HCT116 (cell line): Measurements from ENCODE around the gene RFTN1. TPM values are rescaled to one million over a fixed set of nuclear protein-coding genes. Genes with fewer than 3 reads are reported as not detected.

Source experiments
- ATAC-seq: fragments of 200-7000 bp; cut with Tn5 transposase; 2 replicates; pipeline ENCODE4 v1.9.1; 2020; ENCODE audit warnings: mild to moderate bottlenecking, moderate library complexity
- BruUV-seq: library from RNA; stranded (reverse); fragments of 400-500 nt; replicated peaks from 2 replicates; lab custom pipeline; 2021; lab: Mats Ljungman, UMichigan
- CTCF ChIA-PET: fragments of 300-600 bp; sonication (Branson Sonifier 250); formaldehyde crosslinking; loops from one replicate; lab custom pipeline; 2021; ENCODE audit warnings: antibody characterized with exemption; lab: Charles Lee
- POLR2A ChIA-PET: fragments of 300-600, 350-600 bp; sonication (Branson Sonifier 250); formaldehyde crosslinking; loops from one replicate; lab custom pipeline; 2021; ENCODE audit warnings: antibody characterized with exemption; lab: Charles Lee
- RAD21 ChIA-PET, 2 experiments: fragments of 300-600 bp; sonication (Branson Sonifier 250); formaldehyde crosslinking; loops; one replicate each; lab custom pipeline; 2023; ENCODE audit warnings: low total read pairs in 2 of 2; ENCODE audit not compliant: uncharacterized antibody in 2 of 2, unreplicated experiment in 2 of 2, low non-redundant PET in 1 of 2; lab: Charles Lee
- DNase-seq: peaks from one replicate; pipeline ENCODE4 v3.0.0-alpha.2; 2010; ENCODE audit warnings: low read depth, low spot score
- H2AFZ ChIP-seq: fragments of 200-600 bp; shearing (Covaris generic), sonication (generic); 2 replicates; pipeline ENCODE4 v1.6.1; 2017; ENCODE audit warnings: low read depth, mixed run types, mixed read lengths, antibody characterized with exemption, low read length; ENCODE audit not compliant: poor library complexity, severe bottlenecking
- H3K27ac ChIP-seq: 2 replicates; pipeline ENCODE4 v1.5.1; 2012; ENCODE audit warnings: low read depth, low read length
- H3K27me3 ChIP-seq: fragments of 200-600 bp; sonication (generic); 2 replicates; pipeline ENCODE4 v1.6.1; 2016; ENCODE audit warnings: mixed run types, low read length, mixed read lengths; ENCODE audit not compliant: insufficient read depth
- H3K36me3 ChIP-seq, 2 experiments: fragments of 200-500 bp in 1 of 2; fragments of 200-600 bp in 1 of 2; sonication (Bioruptor generic) in 1 of 2; sonication (generic) in 1 of 2; 2 replicates each; pipeline versions ENCODE4 v1.5.1 to v1.6.1; 2014 to 2016; ENCODE audit warnings: low read length in 2 of 2, inconsistent platforms in 1 of 2, mixed read lengths in 1 of 2, mixed run types in 1 of 2; ENCODE audit not compliant: insufficient read depth in 2 of 2, control insufficient read depth in 1 of 2
- H3K4me1 ChIP-seq, 2 experiments: fragments of 200-600 bp in 1 of 2; sonication (generic) in 1 of 2; 2 replicates each; pipeline versions ENCODE4 v1.5.1 to v1.6.1; 2012 to 2017; ENCODE audit warnings: low read length in 2 of 2, inconsistent platforms in 1 of 2, mild to moderate bottlenecking in 1 of 2, mixed read lengths in 1 of 2, mixed run types in 1 of 2, moderate library complexity in 1 of 2; ENCODE audit not compliant: insufficient read depth in 2 of 2, control insufficient read depth in 1 of 2
- H3K4me2 ChIP-seq: fragments of 200-600 bp; sonication (generic); 2 replicates; pipeline ENCODE4 v1.6.1; 2017; ENCODE audit warnings: mixed run types, low read length, mixed read lengths
- H3K4me3 ChIP-seq, 2 experiments: fragments of 200-600 bp in 1 of 2; sonication (generic) in 1 of 2; replicated peaks in 1 of 2; 2 replicates each; pipeline ENCODE4 v1.5.1; 2011 to 2016; ENCODE audit warnings: low read length in 2 of 2, control low read depth in 1 of 2, low read depth in 1 of 2, mild to moderate bottlenecking in 1 of 2, mixed read lengths in 1 of 2, mixed run types in 1 of 2
- H3K79me2 ChIP-seq: fragments of 200-600 bp; sonication (generic); 2 replicates; pipeline ENCODE4 v1.6.1; 2017; ENCODE audit warnings: mild to moderate bottlenecking, mixed run types, low read length, moderate library complexity, mixed read lengths; ENCODE audit not compliant: insufficient read depth
- H3K9ac ChIP-seq: fragments of 200-600 bp; sonication (generic); 2 replicates; pipeline ENCODE4 v1.6.1; 2016; ENCODE audit warnings: low read length, mixed read lengths
- H3K9me2 ChIP-seq: fragments of 200-600 bp; sonication (generic), shearing (Covaris generic); 2 replicates; pipeline ENCODE4 v1.6.1; 2017; ENCODE audit warnings: mixed run types, mild to moderate bottlenecking, moderate library complexity; ENCODE audit not compliant: insufficient read depth
- H3K9me3 ChIP-seq, 2 experiments: fragments of 200-500 bp in 1 of 2; fragments of 200-600 bp in 1 of 2; sonication (Bioruptor generic) in 1 of 2; sonication (generic) in 1 of 2; 2 replicates each; pipeline ENCODE4 v1.6.1; 2014 to 2017; ENCODE audit warnings: low read length in 2 of 2, mixed read lengths in 2 of 2, inconsistent platforms in 1 of 2, low read depth in 1 of 2, mild to moderate bottlenecking in 1 of 2, mixed run types in 1 of 2, moderate library complexity in 1 of 2; ENCODE audit not compliant: control insufficient read depth in 1 of 2, insufficient read depth in 1 of 2
- H4K20me1 ChIP-seq: fragments of 200-600 bp; sonication (generic), shearing (Covaris generic); 2 replicates; pipeline ENCODE4 v1.6.1; 2017; ENCODE audit warnings: mixed run types, mild to moderate bottlenecking, moderate library complexity; ENCODE audit not compliant: insufficient read depth
- CBX3 ChIP-seq: IDR thresholded peaks from 2 replicates; pipeline ENCODE4 v1.6.1; 2012; ENCODE audit warnings: low read depth
- CEBPB ChIP-seq: IDR thresholded peaks from 2 replicates; pipeline ENCODE4 v1.6.1; 2012; ENCODE audit warnings: low read depth
- CTCF ChIP-seq, 3 experiments: fragments of 200-600 bp in 1 of 3; sonication (generic) in 1 of 3; IDR thresholded peaks in 2 of 3; conservative IDR thresholded peaks in 1 of 3; 2 replicates each; pipeline ENCODE4 v1.5.1; 2012 to 2017; ENCODE audit warnings: low read depth in 2 of 3, low read length in 2 of 3, antibody characterized with exemption in 1 of 3, borderline replicate concordance in 1 of 3, control low read depth in 1 of 3, mild to moderate bottlenecking in 1 of 3, mixed read lengths in 1 of 3, mixed run types in 1 of 3, moderate library complexity in 1 of 3; ENCODE audit not compliant: insufficient read depth in 1 of 3
- EZH2 ChIP-seq: fragments of 200-600 bp; sonication (generic); IDR thresholded peaks from 2 replicates; pipeline ENCODE4 v1.6.1; 2017; ENCODE audit warnings: antibody characterized with exemption, mixed run types
- EZH2phosphoT487 ChIP-seq: fragments of 200-600 bp; IDR thresholded peaks from 2 replicates; pipeline ENCODE4 v1.6.1; 2018; ENCODE audit warnings: antibody characterized with exemption, borderline replicate concordance
- MAX ChIP-seq: IDR thresholded peaks from 2 replicates; pipeline ENCODE4 v1.6.1; 2012
- REST ChIP-seq: IDR thresholded peaks from 2 replicates; pipeline ENCODE4 v1.6.1; 2012; ENCODE audit warnings: low read depth
- SRF ChIP-seq: IDR thresholded peaks from 2 replicates; pipeline ENCODE4 v1.6.1; 2012; ENCODE audit warnings: low read depth
- intact Hi-C: fragments of 100-400 bp; cut with micrococcal nuclease; formaldehyde crosslinking; loops from 2 replicates; pipeline ENCODE4 v1.10.0; 2022
- total RNA-seq: library from RNA; stranded (reverse); gene quantifications from one replicate; pipeline ENCODE4 v1.2.1, GENCODE V29; 2021; ENCODE audit not compliant: unreplicated experiment
- TF ChIP-seq, protein P1 (sequence below): IDR thresholded peaks from 2 replicates; pipeline ENCODE4 v1.6.1; 2012

The RFTN1 gene
- total RNA-seq, 1 experiment from 2014 or later: 3.9 TPM

DNA sequence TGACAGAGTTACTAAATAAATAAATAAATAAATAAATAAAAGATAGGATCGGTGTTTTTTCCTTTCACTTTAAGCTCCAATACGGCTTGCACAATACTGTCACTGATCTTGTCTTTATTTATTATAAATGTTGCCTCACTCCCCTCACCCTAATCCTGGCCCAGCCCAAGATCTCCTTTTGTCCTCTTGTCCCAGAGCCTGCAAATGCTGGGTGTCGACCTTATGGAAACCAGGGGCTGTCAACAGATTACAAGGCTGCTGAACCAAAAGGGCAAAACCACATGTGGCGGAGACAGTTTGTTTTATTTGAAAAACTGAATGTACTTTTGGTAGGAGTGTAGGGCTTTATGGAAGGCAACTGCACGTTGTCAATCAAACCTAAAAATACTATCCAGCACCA lies 75.9 kb downstream of the RFTN1 start:
- H3K9me2 ChIP-seq: no peaks in the 10 kb centered on the region
- no peak overlapping the region for H3K4me2 ChIP-seq
- ChIA-PET POLR2A (no interaction called here), RAD21 (no interaction called here), CTCF (no interaction called here)
- H3K4me3 ChIP-seq: no peak overlapping the region
- H2AFZ ChIP-seq: no peak overlapping the region
- no peak overlapping the region for H3K9ac ChIP-seq
- no peaks in the 10 kb centered on the region for H3K4me1 ChIP-seq
- DNase-seq: no peak
- no TSS peak for BruUV-seq
- H3K36me3 ChIP-seq: no peaks in the 10 kb centered on the region
- intact Hi-C loops: no loop called here
- TF ChIP-seq REST (no peak), CBX3 (no peak), MAX (no peak), CEBPB (no peak), CTCF (IDR thresholded peaks at IDR 0.05 in 2 of 3, conservative IDR thresholded peaks at IDR 0.05 in 1 of 3; ENCODE audit: borderline replicate concordance in 1 of 3, insufficient read depth in 1 of 3, low read depth in 2 of 3, low read length in 2 of 3) (no peak), EZH2 (no peak), SRF (no peak), EZH2phosphoT487 (no peak)
- TF ChIP-seq, protein P1, sequence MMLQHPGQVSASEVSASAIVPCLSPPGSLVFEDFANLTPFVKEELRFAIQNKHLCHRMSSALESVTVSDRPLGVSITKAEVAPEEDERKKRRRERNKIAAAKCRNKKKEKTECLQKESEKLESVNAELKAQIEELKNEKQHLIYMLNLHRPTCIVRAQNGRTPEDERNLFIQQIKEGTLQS: no peak
- H3K9me3 ChIP-seq: no peaks in the 10 kb centered on the region
- no peaks in the 10 kb centered on the region for H3K27me3 ChIP-seq
- no peaks in the 10 kb centered on the region for H3K79me2 ChIP-seq
- no peaks in the 10 kb centered on the region for H4K20me1 ChIP-seq
- H3K27ac ChIP-seq: no peak overlapping the region
- ATAC-seq: no peak
